Measurements from ENCODE around the gene RAB40B. TPM values are rescaled to one million over a fixed set of nuclear protein-coding genes. Genes with fewer than 3 reads are reported as not detected.
A peak's percentile ranks its signal among the peaks of the same experiment; 100 is the strongest.

RAB40B gene
- total and polyA plus RNA-seq, 2 of the 13 experiments (the other 11 are each of a cell fraction or from before 2014, with no cell fraction given) = 6.2 to 6.5 TPM

GRCh38 chr17:82716203-82717010 is 17.9 kb upstream of the RAB40B start, which contains the start of gene FN3KRP (continued):
- TF ChIP-seq ZNF687 (CRISPR knock-in tag; IDR thresholded peaks at IDR 0.05) (peak; percentile 88), ETV5 (CRISPR knock-in tag; IDR thresholded peaks at IDR 0.05; ENCODE audit: borderline replicate concordance) (peak; percentile 87), NR0B2 (CRISPR knock-in tag; IDR thresholded peaks at IDR 0.05) (peak; percentile 66; the same call in 1 of the 2 replicates), ZNF280B (CRISPR knock-in tag; IDR thresholded peaks at IDR 0.05; ENCODE audit: borderline replicate concordance) (0 out of 2 replicates have a peak, but pooled peaks have one; percentile 76), SOX13 (IDR thresholded peaks at IDR 0.05) (no peak), SOX13 (CRISPR knock-in tag; conservative IDR thresholded peaks at IDR 0.05 in 1 of 2, IDR thresholded peaks at IDR 0.05 in 1 of 2) (0 out of 4 replicates have a peak, but pooled peaks of 1 of the 2 experiments have one; percentile 27), E2F1 (CRISPR knock-in tag; IDR thresholded peaks at IDR 0.05) (peak; percentile 34), POGZ (CRISPR knock-in tag; IDR thresholded peaks at IDR 0.05) (0 out of 2 replicates have a peak, but pooled peaks have one; percentile 40), ZNF598 (CRISPR knock-in tag; IDR thresholded peaks at IDR 0.05; ENCODE audit: borderline replicate concordance) (no peak), MAX (IDR thresholded peaks at IDR 0.05) (peak; percentile 89), POLR2A (IDR thresholded peaks at IDR 0.05; ENCODE audit: insufficient read depth in 1 of 2, low read depth in 2 of 2, low read length in 2 of 2) (peak; percentile 69 to 76), NFAT5 (CRISPR knock-in tag; IDR thresholded peaks at IDR 0.05) (0 out of 2 replicates have a peak, but pooled peaks have one; percentile 39), SETDB1 (CRISPR knock-in tag; IDR thresholded peaks at IDR 0.05; ENCODE audit: borderline replicate concordance) (no peak), ZNF629 (CRISPR knock-in tag; conservative IDR thresholded peaks at IDR 0.05) (no peak)
